SK-N-SH (cell line): ENCODE data around the gene PERM1. TPM values are rescaled to one million over a fixed set of nuclear protein-coding genes. Genes with fewer than 3 reads are reported as not detected.

ENCODE experiments used
- CTCF ChIA-PET: fragments of 300-600, 350-600 bp; formaldehyde crosslinking; extraction: SDS; loops from one replicate; lab custom pipeline; 2021; lab: Yijun Ruan, JAX
- POLR2A ChIA-PET: fragments of 350-600 bp; sonication (Branson Sonifier 250); formaldehyde crosslinking; extraction: SDS; loops from one replicate; lab custom pipeline; 2020; ENCODE audit warnings: antibody characterized with exemption, inconsistent platforms; lab: Yijun Ruan, JAX
- DNase-seq: peaks from one replicate; pipeline ENCODE4 v3.0.0; 2012
- H2AFZ ChIP-seq: fragments of 200-600 bp; sonication (generic); 2 replicates; pipeline ENCODE4 v1.8.1; 2016; ENCODE audit warnings: antibody characterized with exemption, mild to moderate bottlenecking, low read depth
- H3F3A ChIP-seq: fragments of 200-600 bp; sonication (generic); replicated peaks from 2 replicates; pipeline ENCODE3; 2016; ENCODE audit warnings: antibody characterized with exemption, mild to moderate bottlenecking; ENCODE audit not compliant: insufficient read depth
- H3K27ac ChIP-seq, 2 experiments: fragments of 200-500 bp in 1 of 2; fragments of 200-600 bp in 1 of 2; sonication (Bioruptor generic) in 1 of 2; sonication (generic), shearing (Covaris generic) in 1 of 2; 2 replicates each; pipeline versions ENCODE4 v1.5.1 to v1.6.1; 2014 to 2016; ENCODE audit warnings: low read depth in 2 of 2, inconsistent platforms in 1 of 2, low read length in 1 of 2, mild to moderate bottlenecking in 1 of 2, mixed read lengths in 1 of 2
- H3K27me3 ChIP-seq: fragments of 200-600 bp; sonication (generic), shearing (Covaris generic); 2 replicates; pipeline ENCODE4 v1.6.1; 2016; ENCODE audit warnings: mixed run types; ENCODE audit not compliant: insufficient read depth
- H3K36me3 ChIP-seq, 2 experiments: fragments of 200-500 bp in 1 of 2; fragments of 200-600 bp in 1 of 2; sonication (Bioruptor generic) in 1 of 2; sonication (generic) in 1 of 2; replicated peaks in 1 of 2; 2 replicates each; pipeline versions ENCODE3 to v1.5.1; 2014 to 2016; ENCODE audit warnings: low read length in 1 of 2, mild to moderate bottlenecking in 1 of 2; ENCODE audit not compliant: insufficient read depth in 2 of 2, control insufficient read depth in 1 of 2
- H3K4me1 ChIP-seq, 2 experiments: fragments of 200-500 bp in 1 of 2; fragments of 200-600 bp in 1 of 2; sonication (Bioruptor generic) in 1 of 2; sonication (generic), shearing (Covaris generic) in 1 of 2; 2 replicates each; pipeline versions ENCODE4 v1.5.1 to v1.6.1; 2014 to 2016; ENCODE audit warnings: low read depth in 1 of 2, low read length in 1 of 2, mixed run types in 1 of 2; ENCODE audit not compliant: insufficient read depth in 2 of 2, control insufficient read depth in 1 of 2
- H3K4me2 ChIP-seq: fragments of 200-600 bp; sonication (generic), shearing (Covaris generic); 2 replicates; pipeline ENCODE4 v1.6.1; 2017; ENCODE audit warnings: mixed run types
- H3K4me3 ChIP-seq, 2 experiments: fragments of 200-500 bp in 1 of 2; fragments of 200-600 bp in 1 of 2; sonication (Bioruptor generic) in 1 of 2; sonication (generic), shearing (Covaris generic) in 1 of 2; 2 replicates each; pipeline versions ENCODE4 v1.5.1 to v1.8.1; 2014 to 2016; ENCODE audit warnings: low read depth in 2 of 2, inconsistent platforms in 1 of 2, low read length in 1 of 2, mild to moderate bottlenecking in 1 of 2, mixed read lengths in 1 of 2, moderate library complexity in 1 of 2
- H3K79me2 ChIP-seq: fragments of 200-600 bp; sonication (generic); 2 replicates; pipeline ENCODE4 v1.8.1; 2017; ENCODE audit warnings: mild to moderate bottlenecking; ENCODE audit not compliant: insufficient read depth
- H3K9ac ChIP-seq: fragments of 200-600 bp; sonication (generic); 2 replicates; pipeline ENCODE4 v1.6.1; 2017; ENCODE audit warnings: mixed run types
- H3K9me2 ChIP-seq: fragments of 200-600 bp; sonication (generic); 2 replicates; pipeline ENCODE4 v1.6.1; 2017; ENCODE audit warnings: mixed run types
- H3K9me3 ChIP-seq: fragments of 200-600 bp; sonication (generic); 2 replicates; pipeline ENCODE4 v1.6.1; 2017; ENCODE audit warnings: mixed run types, mild to moderate bottlenecking, moderate library complexity
- H4K20me1 ChIP-seq: fragments of 200-600 bp; sonication (generic); 2 replicates; pipeline ENCODE4 v1.6.1; 2017; ENCODE audit warnings: mild to moderate bottlenecking, mixed run types; ENCODE audit not compliant: insufficient read depth
- CHD2 ChIP-seq: fragments of 150-350 bp; IDR thresholded peaks from 2 replicates; pipeline ENCODE4 v1.6.1; 2018; ENCODE audit warnings: low read length; ENCODE audit not compliant: partially characterized antibody
- FOSL2 ChIP-seq: IDR thresholded peaks from 2 replicates; pipeline ENCODE4 v1.4.0; 2012; ENCODE audit warnings: low read depth, mild to moderate bottlenecking, moderate library complexity, borderline replicate concordance
- GABPA ChIP-seq: IDR thresholded peaks from 2 replicates; pipeline ENCODE4 v1.4.0; 2012; ENCODE audit warnings: low read depth, mild to moderate bottlenecking
- GATA2 ChIP-seq: sonication (generic); formaldehyde crosslinking; IDR thresholded peaks from 2 replicates; pipeline ENCODE4 v1.5.0; 2020; ENCODE audit warnings: mild to moderate bottlenecking, missing genetic modification reagents
- MAX ChIP-seq: IDR thresholded peaks from 2 replicates; pipeline ENCODE4 v1.4.0; 2012; ENCODE audit warnings: low read depth
- MEF2A ChIP-seq: IDR thresholded peaks from 2 replicates; pipeline ENCODE4 v1.4.0; 2012; ENCODE audit warnings: low read depth, borderline replicate concordance
- MXI1 ChIP-seq: IDR thresholded peaks from 2 replicates; pipeline ENCODE4 v1.6.1; 2012; ENCODE audit warnings: mild to moderate bottlenecking, low read depth, low read length, improper control_type of control experiment
- RAD21 ChIP-seq: IDR thresholded peaks from 2 replicates; pipeline ENCODE4 v1.6.1; 2012; ENCODE audit warnings: mild to moderate bottlenecking, low read length
- REST ChIP-seq: IDR thresholded peaks from 2 replicates; pipeline ENCODE4 v1.6.1; 2012; ENCODE audit warnings: mild to moderate bottlenecking, low read depth, low read length, moderate library complexity
- RXRA ChIP-seq: IDR thresholded peaks from 2 replicates; pipeline ENCODE4 v1.4.0; 2012; ENCODE audit warnings: low read depth, mild to moderate bottlenecking, borderline replicate concordance
- SMC3 ChIP-seq: IDR thresholded peaks from 2 replicates; pipeline ENCODE4 v1.6.1; 2012; ENCODE audit warnings: low read depth, low read length, improper control_type of control experiment
- TAF1 ChIP-seq: IDR thresholded peaks from 2 replicates; pipeline ENCODE4 v1.6.1; 2012; ENCODE audit warnings: low read depth, mild to moderate bottlenecking, low read length, moderate library complexity, borderline replicate concordance
- TCF12 ChIP-seq: IDR thresholded peaks from 2 replicates; pipeline ENCODE4 v1.4.0; 2012
- WGBS: methylation state at CpG from one replicate; pipeline ENCODE4 v1.1.6; 2017; ENCODE audit warnings: low lambda C conversion rate; 5-methylcytosine and 5-hydroxymethylcytosine counted together
- polyA plus RNA-seq, 3 experiments: library from polyadenylated mRNA; depleted of rRNA; stranded (reverse); fragments of >200 nt; gene quantifications; 2 replicates each; pipeline ENCODE4 v1.2.3, GENCODE V29; 2012
- TF ChIP-seq, protein P1 (sequence below): IDR thresholded peaks from 2 replicates; pipeline ENCODE4; 2012

Gene PERM1
- polyA plus RNA-seq, 1 of the 3 experiments (the other 2 are of a cell fraction): 0.25 TPM

- TF ChIP-seq GATA2 (CRISPR knock-in tag): no peak
- no peak for TF ChIP-seq TAF1
- TF ChIP-seq RAD21: no peak
Observed at GRCh38 chr1:962381-963300, 19.3 kb downstream of the PERM1 start (continued).

GRCh38 chr1:961132-961669 is 20.7 kb downstream of the PERM1 start:
- Histone ChIP-seq H3K9me2 (no peaks in the 10 kb centered on the region), H3K4me3 (peak overlapping the region; percentile 57 to 75; a peak in 3 of 4 replicates), H3K9ac (no peak overlapping the region), H3K79me2 (peaks cover 21% of the 10 kb centered on the region), H3K4me1 (peaks cover 4 to 17% of the 10 kb centered on the region in 2 experiments; a peak in 2 of 4 replicates), H3K36me3 (peaks cover 0 to 23% of the 10 kb centered on the region in 2 experiments), H3K27me3 (no peaks in the 10 kb centered on the region), H3K9me3 (no peaks in the 10 kb centered on the region), H4K20me1 (no peaks in the 10 kb centered on the region), H3K27ac (no peak overlapping the region; a peak in 1 of 4 replicates), H3F3A (no peaks in the 10 kb centered on the region), H2AFZ (no peak overlapping the region), H3K4me2 (peak overlapping the region; percentile 62; the same call in 1 of the 2 replicates)
- TF ChIP-seq MAX (no peak), SMC3 (no peak), MXI1 (peak; percentile 40; the same call in 1 of the 2 replicates)
- DNase-seq: peak; percentile 77
- ChIA-PET CTCF (interaction anchor here (0.7 to 1.9 kb wide), 6 partner anchors 9 to 41 kb away, joined by 3 to 6 read pairs (median 4); no protein-coding TSS in a partner anchor), POLR2A (interaction anchor here (0.8 kb wide), 1 partner anchor 56 kb away, joined by 4 read pairs; no protein-coding TSS in a partner anchor)
- WGBS: 88% methylated on average over 10 of the region's 56 CpGs

- Histone ChIP-seq H3K27me3 (no peaks in the 10 kb centered on the region), H3K27ac (peak within 1 kb of the TSS in 1 of 2 experiments; percentile 47; a peak in 2 of 4 replicates)
- CTCF ChIA-PET: interaction anchor here (1.1 to 1.9 kb wide), 4 partner anchors 19 to 42 kb away, joined by 3 to 6 read pairs (median 4); no protein-coding TSS in a partner anchor
Observed at GRCh38 chr1:960363-961131, 21.3 kb downstream of the PERM1 start, which contains the start of gene KLHL17. Gene KLHL17, plus strand, starts transcription at chr1:960584. Its CDS starts 110 bp downstream, at chr1:960694.

More at GRCh38 chr1:960363-961131, 21.3 kb downstream of the PERM1 start, which contains the start of gene KLHL17:
- H3K9me2 ChIP-seq: no peaks in the 10 kb centered on the region
- H3F3A ChIP-seq: no peaks in the 10 kb centered on the region
- H3K4me3 ChIP-seq: peak within 1 kb of the TSS; percentile 57 to 75
- H2AFZ ChIP-seq: no peak within 1 kb of the TSS
- H3K36me3 ChIP-seq: peaks cover 0 to 30% of the 10 kb centered on the region in 2 experiments
- H3K9me3 ChIP-seq: no peaks in the 10 kb centered on the region
- H3K4me2 ChIP-seq: peak within 1 kb of the TSS; percentile 62; the same call in 1 of the 2 replicates
- H3K4me1 ChIP-seq: peaks cover 4 to 17% of the 10 kb centered on the region in 2 experiments; a peak in 2 of 4 replicates
- peak; percentile 94 for DNase-seq
- peak within 1 kb of the TSS; percentile 36; the same call in 1 of the 2 replicates for H3K9ac ChIP-seq
- TF ChIP-seq, protein P1, sequence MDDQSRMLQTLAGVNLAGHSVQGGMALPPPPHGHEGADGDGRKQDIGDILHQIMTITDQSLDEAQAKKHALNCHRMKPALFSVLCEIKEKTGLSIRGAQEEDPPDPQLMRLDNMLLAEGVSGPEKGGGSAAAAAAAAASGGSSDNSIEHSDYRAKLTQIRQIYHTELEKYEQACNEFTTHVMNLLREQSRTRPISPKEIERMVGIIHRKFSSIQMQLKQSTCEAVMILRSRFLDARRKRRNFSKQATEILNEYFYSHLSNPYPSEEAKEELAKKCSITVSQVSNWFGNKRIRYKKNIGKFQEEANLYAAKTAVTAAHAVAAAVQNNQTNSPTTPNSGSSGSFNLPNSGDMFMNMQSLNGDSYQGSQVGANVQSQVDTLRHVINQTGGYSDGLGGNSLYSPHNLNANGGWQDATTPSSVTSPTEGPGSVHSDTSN: peak; percentile 60
- TF ChIP-seq RXRA: no peak
- TF ChIP-seq TCF12: no peak
- TF ChIP-seq MXI1: no peak
- TF ChIP-seq GABPA: peak; percentile 39; the same call in 1 of the 2 replicates
- no peak for TF ChIP-seq FOSL2
- TF ChIP-seq REST: 0 out of 2 replicates have a peak, but pooled peaks have one; percentile 26
- TF ChIP-seq GATA2 (CRISPR knock-in tag): no peak
- TF ChIP-seq MEF2A: no peak
- TF ChIP-seq CHD2: no peak
- no peak for TF ChIP-seq RAD21
- POLR2A ChIA-PET: interaction anchor here (0.8 kb wide), 1 partner anchor 55 kb away, joined by 4 read pairs; no protein-coding TSS in a partner anchor
- no peaks in the 10 kb centered on the region for H4K20me1 ChIP-seq
- peaks cover 21% of the 10 kb centered on the region for H3K79me2 ChIP-seq
- WGBS: under 1% methylated on average over 20 of the region's 109 CpGs
